HG02588 (cell line): ENCODE measurements around the gene LRRC1.
A peak's percentile ranks its signal among the peaks of the same experiment; 100 is the strongest.

Experiments used
- ATAC-seq: cut with Tn5 transposase; IDR thresholded peaks from one replicate; pipeline ENCODE4 v1.9.1; 2021; ENCODE audit warnings: mild to moderate bottlenecking, moderate library complexity; ENCODE audit not compliant: unreplicated experiment

Gene LRRC1

DNA sequence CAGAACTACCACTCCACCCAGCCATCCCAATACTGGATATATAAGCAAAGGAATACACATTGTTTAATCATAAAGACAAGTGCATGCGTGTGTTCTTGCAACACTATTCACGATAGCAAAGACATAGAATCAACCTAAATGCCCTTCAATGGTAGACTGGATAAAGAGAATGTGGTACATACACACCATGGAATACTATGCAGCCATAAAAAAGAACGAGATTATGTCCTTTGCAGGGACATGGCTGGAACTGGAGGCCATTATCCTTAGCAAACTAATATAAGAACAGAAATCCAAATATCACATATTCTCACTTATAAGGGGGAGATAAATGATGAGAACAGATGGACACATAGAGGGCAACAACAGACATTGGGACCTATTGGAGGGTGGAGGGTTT, 156.6 kb downstream of the LRRC1 start:
- ATAC-seq = no peak

DNA sequence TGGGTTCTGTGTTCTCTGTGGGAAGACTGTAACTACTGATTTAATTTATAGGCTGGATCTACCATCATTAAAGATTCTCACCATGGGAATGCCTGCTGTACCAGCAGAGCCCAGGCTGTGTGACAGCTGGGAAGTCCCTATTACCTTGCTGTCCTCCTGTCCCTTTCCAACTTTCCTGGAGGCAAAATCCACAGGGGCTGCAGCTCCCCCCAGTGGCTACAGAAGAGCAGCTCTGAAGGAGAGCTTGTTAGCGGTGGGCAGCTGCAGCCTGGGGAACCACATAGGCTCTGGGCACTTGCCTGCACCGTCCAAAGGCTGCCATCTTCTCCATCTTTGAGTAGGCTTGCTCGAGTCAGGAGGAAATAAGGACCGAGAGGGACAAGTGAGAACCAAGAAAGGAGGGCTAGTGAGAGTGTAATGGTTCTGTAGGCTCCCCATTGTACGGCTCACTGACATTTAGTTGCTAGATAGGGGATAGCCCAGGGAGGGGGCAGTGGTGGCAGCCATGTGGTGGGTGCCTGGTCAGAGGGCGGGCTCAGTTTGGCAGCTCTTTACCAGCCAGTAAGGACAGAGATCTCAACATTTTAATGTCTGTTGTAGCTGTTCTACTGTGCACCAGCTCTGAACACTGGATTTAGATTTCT, 161.4 kb downstream of the LRRC1 start:
- peak; percentile 85 for ATAC-seq

DNA sequence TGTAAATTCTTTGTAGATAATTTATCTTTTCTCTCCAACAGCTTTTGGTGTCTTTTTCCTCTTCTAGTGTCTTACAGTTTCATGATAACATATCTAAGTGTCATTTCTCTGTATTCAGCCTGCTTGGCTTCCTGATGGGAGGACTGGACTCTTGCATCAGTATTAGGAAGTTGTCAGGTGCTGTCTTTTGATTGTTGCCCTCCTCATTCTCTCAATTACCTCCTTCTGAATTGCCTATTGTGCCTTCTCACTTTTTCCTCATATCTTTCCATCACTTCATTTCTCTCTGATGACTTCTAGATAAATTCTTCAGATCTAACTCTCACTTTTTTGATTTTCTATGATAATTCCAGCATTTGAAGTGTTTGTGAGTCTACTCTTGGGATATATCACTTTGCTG, 162.0 kb downstream of the LRRC1 start:
- no peak for ATAC-seq

DNA sequence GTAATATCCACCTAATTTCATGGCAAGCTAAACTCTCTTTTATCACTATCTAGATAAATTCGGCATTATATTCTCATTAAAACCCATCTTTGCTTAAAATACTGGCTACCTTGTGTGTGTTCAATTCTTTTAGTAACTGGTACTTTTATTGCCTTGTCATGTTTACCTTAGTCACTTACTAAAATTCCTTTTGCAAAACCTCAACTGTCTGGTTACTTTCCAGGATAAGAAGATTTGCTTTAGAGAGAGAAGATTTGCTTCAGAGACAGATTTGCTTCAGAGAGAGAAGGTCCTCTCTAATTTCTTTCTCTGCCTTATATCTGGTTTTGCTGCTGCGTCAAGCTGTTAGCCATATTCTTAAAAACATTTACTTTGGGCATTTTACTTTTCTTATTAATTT, 164.9 kb downstream of the LRRC1 start:
- ATAC-seq = no peak

DNA sequence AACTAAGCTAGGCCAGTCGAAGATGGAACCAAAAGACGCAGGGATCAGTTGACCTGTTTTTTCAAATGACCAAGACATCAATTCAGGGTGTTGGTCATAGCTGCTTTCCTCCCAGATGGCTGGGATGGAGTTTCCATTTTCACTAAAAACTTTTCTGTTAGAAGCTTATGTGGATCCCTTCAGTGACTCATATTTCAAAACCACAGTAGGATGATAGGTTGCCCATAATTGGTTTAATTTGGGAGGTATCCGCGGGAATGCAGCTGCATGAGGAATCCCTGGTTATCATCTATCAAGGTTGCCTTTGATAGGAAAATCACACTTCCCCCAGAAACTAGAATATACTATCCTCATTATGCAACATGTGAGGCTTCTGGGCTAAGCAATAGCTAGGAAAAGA, 165.5 kb downstream of the LRRC1 start:
- ATAC-seq = no peak

DNA sequence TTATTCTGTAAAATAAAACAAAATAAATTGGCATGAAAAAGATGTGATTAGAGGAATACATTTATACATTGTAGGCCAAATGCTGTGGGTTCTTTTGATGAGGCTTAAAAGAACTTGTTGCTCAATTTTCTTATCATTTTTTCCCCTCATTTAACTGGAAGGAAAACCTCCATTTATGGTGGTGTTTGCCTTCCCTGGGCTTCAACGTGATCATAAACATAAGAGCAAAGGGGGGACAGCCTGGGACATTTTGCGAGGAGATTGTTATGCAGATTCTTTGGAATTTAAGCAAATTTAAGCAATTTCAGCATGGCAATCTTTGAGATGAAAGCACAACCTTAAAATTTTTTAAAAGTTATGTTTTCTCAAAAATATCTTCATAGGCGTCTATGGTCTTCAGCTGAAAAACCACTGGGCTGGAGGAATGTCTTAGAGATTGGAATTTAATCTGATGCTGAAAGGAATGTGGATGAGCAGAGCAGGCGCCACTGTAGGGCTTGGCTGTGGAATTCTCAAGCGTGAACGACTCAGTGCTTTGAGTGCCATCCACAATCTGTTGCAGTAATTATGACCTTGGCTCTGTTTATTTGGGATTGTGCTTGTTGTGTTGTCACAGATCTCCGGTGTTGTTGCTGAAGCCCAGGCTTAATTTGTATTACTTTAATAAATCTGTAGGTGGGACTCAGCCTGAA, 167.0 kb downstream of the LRRC1 start:
- ATAC-seq = no peak

DNA sequence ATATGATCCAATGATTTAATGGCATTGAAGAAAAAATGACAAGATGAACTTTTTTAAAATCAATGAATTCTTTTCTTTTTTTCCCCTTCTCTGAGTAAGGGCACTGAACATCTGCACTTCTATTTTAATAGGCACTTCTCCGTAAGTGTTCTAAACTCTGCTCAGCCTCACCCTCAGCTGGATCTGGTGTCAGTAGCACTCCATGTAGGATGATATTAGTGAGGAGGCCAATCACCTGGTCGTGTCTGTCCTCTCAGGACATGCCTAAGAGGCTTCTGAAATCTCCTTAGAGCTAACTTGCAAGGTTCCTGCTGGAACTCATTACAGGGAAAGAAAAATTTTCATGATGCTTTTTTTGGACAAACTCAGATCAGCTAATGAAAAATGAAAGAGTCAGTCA, 167.8 kb downstream of the LRRC1 start:
- no peak for ATAC-seq

DNA sequence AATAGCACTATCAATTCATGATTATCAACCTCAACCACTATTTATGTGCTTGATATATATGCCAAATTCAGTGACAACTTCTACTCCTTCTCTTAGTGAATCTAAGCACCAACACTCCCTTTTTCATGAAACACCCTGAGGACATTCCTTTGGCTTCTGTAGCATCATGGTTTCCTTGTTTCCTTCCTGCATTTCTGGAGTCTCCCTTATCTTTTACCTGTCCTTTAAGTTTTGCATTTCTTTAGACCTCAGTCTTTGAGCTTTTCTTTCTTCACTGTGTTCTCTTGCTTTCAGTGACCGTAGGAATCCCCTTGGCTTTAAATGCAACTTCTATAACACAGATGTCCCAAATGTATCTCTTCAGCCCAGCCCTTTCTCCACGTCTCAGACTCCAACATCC, 172.6 kb downstream of the LRRC1 start:
- no peak for ATAC-seq
